HepG2 (cell line): ENCODE results near the gene EEIG1. TPM values are rescaled to one million over a fixed set of nuclear protein-coding genes. Genes with fewer than 3 reads are reported as not detected.

Experiments
- BORCS8-MEF2B ChIP-seq: sonication (generic); formaldehyde crosslinking; IDR thresholded peaks from 2 replicates; pipeline ENCODE4 v1.8.0; 2022; ENCODE audit warnings: mild to moderate bottlenecking, missing genetic modification reagents
- EED ChIP-seq: sonication (generic); formaldehyde crosslinking; IDR thresholded peaks from 2 replicates; pipeline ENCODE4 v1.5.0; 2020; ENCODE audit warnings: mild to moderate bottlenecking, missing genetic modification reagents
- HBP1 ChIP-seq: IDR thresholded peaks from 2 replicates; pipeline ENCODE4 v1.6.1; 2016; ENCODE audit warnings: low read depth, control low read depth
- NFE2 ChIP-seq: sonication (generic); formaldehyde crosslinking; IDR thresholded peaks from 2 replicates; pipeline ENCODE4 v1.4.0; 2020; ENCODE audit warnings: missing genetic modification reagents
- PRDM10 ChIP-seq: sonication (generic); formaldehyde crosslinking; IDR thresholded peaks from 2 replicates; pipeline ENCODE4 v1.4.0; 2020; ENCODE audit warnings: low read depth, missing genetic modification reagents
- RFX3 ChIP-seq: IDR thresholded peaks from 2 replicates; pipeline ENCODE4 v1.6.1; 2016; ENCODE audit warnings: missing biosample characterization, missing genetic modification reagents
- ZBTB49 ChIP-seq: sonication (generic); formaldehyde crosslinking; IDR thresholded peaks from 2 replicates; pipeline ENCODE4 v1.4.0; 2020; ENCODE audit warnings: missing genetic modification reagents, borderline replicate concordance
- ZNF260 ChIP-seq: sonication (generic); formaldehyde crosslinking; IDR thresholded peaks from 2 replicates; pipeline ENCODE4 v1.4.0; 2020; ENCODE audit warnings: missing genetic modification reagents, low read depth, mild to moderate bottlenecking, borderline replicate concordance
- ZNF407 ChIP-seq: sonication (generic); formaldehyde crosslinking; IDR thresholded peaks from one replicate; pipeline ENCODE4 v1.5.1; 2020; ENCODE audit warnings: mild to moderate bottlenecking, missing genetic modification reagents; ENCODE audit errors: not compliant biosample characterization
- ZNF496 ChIP-seq: sonication (generic); formaldehyde crosslinking; IDR thresholded peaks from 2 replicates; pipeline ENCODE4 v1.8.1; 2023; ENCODE audit warnings: mild to moderate bottlenecking, moderate library complexity, missing genetic modification reagents; ENCODE audit not compliant: insufficient replicate concordance
- polyA plus RNA-seq, 8 experiments: library from polyadenylated mRNA; depleted of rRNA in 3 of 8; stranded (reverse) in 7 of 8; unstranded in 1 of 8; fragments of >200 nt; fragmentation: Illumina TruSeq in 4 of 8; extraction: Trizol in 4 of 8; gene quantifications; 2 replicates each; pipeline versions ENCODE4 v1.2.1 to v1.2.3, GENCODE V29; 2011 to 2016; ENCODE audit warnings: low read depth in 4 of 8, missing spikeins in 1 of 8, mixed read lengths in 1 of 8; ENCODE audit not compliant: insufficient read depth in 1 of 8
- total RNA-seq, 5 experiments: library from RNA; depleted of rRNA; stranded (reverse); fragments of >200 nt; fragmentation: Illumina TruSeq; extraction: Trizol; gene quantifications; 2 replicates each; pipeline ENCODE4 v1.2.3, GENCODE V29; 2016; ENCODE audit warnings: low read depth in 1 of 5

Gene EEIG1
- total and polyA plus RNA-seq, 2 of the 13 experiments (the other 11 are each of a cell fraction or from before 2014, with no cell fraction given): 16.6 to 25.2 TPM

- TF ChIP-seq ZNF496 (CRISPR knock-in tag) (no peak), ZNF407 (CRISPR knock-in tag) (no peak), RFX3 (CRISPR knock-in tag) (no peak), EED (CRISPR knock-in tag) (0 out of 2 replicates have a peak, but pooled peaks have one; percentile 59), HBP1 (CRISPR knock-in tag) (no peak), PRDM10 (peak; percentile 84), NFE2 (CRISPR knock-in tag) (no peak), ZNF260 (CRISPR knock-in tag) (no peak), ZBTB49 (no peak), BORCS8-MEF2B (CRISPR knock-in tag) (no peak)
Observed at GRCh38 chr9:127947841-127948710, 32.7 kb downstream of the EEIG1 start (continued).
